ENCODE results near the gene NUPR1.
A peak's percentile ranks its signal among the peaks of the same experiment; 100 is the strongest.

Gene NUPR1

DNA sequence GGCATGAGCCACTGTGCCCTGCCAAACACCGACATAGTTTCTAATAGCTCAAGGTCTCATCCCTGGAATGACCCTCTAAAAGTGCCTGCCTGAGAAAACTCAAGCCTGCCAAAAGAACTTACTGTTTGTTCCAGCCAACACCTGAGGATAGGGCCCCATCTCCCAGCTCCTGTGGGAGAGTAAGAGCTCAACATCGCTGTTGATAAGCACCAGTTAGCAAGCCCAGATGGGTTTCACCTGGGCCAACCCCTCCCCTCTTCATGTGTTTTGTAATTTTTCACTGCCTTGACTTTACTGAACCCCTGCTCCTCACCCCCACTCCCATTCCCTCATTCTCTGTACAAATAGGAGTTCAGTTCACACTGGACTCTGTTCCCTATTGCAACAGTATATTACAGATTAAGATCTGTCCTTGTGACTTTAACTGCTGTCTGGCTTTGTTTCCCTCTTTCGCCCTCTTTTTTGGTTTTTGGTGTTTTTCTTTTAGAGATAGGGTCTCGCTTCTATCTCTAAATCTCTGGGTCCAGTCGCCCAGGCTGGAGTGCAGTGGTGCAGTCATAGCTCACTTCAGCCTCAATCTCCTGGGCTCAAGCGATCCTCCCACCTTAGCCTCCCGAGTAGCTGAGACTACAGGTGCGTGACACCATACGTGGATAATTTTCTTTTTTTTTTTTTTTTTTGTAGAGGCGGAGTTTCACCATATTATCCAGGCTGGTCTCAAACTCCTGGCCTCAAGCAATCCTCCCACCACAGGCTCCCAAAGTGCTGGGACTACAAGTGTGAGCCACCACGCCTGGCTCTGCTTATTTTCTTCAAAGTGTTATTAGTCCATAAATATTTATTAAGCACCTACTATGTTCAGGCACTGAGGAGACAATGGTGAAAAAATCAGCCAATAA lies 12.3 kb downstream of the NUPR1 start:
- TF ChIP-seq TCF4 (CRISPR knock-in tag; IDR thresholded peaks at IDR 0.05; ENCODE audit: borderline replicate concordance) = no peak
- no peak for TF ChIP-seq ISL1 (CRISPR knock-in tag; IDR thresholded peaks at IDR 0.05)
- TF ChIP-seq ZNF70 (CRISPR knock-in tag; IDR thresholded peaks at IDR 0.05) = no peak
- TF ChIP-seq, protein P1, sequence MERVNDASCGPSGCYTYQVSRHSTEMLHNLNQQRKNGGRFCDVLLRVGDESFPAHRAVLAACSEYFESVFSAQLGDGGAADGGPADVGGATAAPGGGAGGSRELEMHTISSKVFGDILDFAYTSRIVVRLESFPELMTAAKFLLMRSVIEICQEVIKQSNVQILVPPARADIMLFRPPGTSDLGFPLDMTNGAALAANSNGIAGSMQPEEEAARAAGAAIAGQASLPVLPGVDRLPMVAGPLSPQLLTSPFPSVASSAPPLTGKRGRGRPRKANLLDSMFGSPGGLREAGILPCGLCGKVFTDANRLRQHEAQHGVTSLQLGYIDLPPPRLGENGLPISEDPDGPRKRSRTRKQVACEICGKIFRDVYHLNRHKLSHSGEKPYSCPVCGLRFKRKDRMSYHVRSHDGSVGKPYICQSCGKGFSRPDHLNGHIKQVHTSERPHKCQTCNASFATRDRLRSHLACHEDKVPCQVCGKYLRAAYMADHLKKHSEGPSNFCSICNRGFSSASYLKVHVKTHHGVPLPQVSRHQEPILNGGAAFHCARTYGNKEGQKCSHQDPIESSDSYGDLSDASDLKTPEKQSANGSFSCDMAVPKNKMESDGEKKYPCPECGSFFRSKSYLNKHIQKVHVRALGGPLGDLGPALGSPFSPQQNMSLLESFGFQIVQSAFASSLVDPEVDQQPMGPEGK (CRISPR knock-in tag; IDR thresholded peaks at IDR 0.05; ENCODE audit: borderline replicate concordance) = no peak
- no peak for TF ChIP-seq SNAI2 (CRISPR knock-in tag; IDR thresholded peaks at IDR 0.05)
- no peak for TF ChIP-seq OSR1 (CRISPR knock-in tag; IDR thresholded peaks at IDR 0.05)
- TF ChIP-seq, protein P2, sequence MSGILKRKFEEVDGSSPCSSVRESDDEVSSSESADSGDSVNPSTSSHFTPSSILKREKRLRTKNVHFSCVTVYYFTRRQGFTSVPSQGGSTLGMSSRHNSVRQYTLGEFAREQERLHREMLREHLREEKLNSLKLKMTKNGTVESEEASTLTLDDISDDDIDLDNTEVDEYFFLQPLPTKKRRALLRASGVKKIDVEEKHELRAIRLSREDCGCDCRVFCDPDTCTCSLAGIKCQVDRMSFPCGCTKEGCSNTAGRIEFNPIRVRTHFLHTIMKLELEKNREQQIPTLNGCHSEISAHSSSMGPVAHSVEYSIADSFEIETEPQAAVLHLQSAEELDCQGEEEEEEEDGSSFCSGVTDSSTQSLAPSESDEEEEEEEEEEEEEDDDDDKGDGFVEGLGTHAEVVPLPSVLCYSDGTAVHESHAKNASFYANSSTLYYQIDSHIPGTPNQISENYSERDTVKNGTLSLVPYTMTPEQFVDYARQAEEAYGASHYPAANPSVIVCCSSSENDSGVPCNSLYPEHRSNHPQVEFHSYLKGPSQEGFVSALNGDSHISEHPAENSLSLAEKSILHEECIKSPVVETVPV (CRISPR knock-in tag; IDR thresholded peaks at IDR 0.05) = no peak
- TF ChIP-seq, protein P3, sequence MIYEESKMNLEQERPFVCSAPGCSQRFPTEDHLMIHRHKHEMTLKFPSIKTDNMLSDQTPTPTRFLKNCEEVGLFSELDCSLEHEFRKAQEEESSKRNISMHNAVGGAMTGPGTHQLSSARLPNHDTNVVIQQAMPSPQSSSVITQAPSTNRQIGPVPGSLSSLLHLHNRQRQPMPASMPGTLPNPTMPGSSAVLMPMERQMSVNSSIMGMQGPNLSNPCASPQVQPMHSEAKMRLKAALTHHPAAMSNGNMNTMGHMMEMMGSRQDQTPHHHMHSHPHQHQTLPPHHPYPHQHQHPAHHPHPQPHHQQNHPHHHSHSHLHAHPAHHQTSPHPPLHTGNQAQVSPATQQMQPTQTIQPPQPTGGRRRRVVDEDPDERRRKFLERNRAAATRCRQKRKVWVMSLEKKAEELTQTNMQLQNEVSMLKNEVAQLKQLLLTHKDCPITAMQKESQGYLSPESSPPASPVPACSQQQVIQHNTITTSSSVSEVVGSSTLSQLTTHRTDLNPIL (CRISPR knock-in tag; IDR thresholded peaks at IDR 0.05; ENCODE audit: low read depth) = no peak
- no peak for TF ChIP-seq ARNTL (CRISPR knock-in tag; IDR thresholded peaks at IDR 0.05; ENCODE audit: borderline replicate concordance, low read depth)
- TF ChIP-seq ESRRG (CRISPR knock-in tag; IDR thresholded peaks at IDR 0.05) = no peak
- no peak for TF ChIP-seq ZFP3 (CRISPR knock-in tag; IDR thresholded peaks at IDR 0.05)
- no peak for TF ChIP-seq RARB (CRISPR knock-in tag; IDR thresholded peaks at IDR 0.05)
- no peak for TF ChIP-seq ZNF565 (CRISPR knock-in tag; conservative IDR thresholded peaks at IDR 0.05; ENCODE audit: low read depth)
- TF ChIP-seq GLIS3 (CRISPR knock-in tag; IDR thresholded peaks at IDR 0.05) = no peak
- TF ChIP-seq TOX (CRISPR knock-in tag; IDR thresholded peaks at IDR 0.05; ENCODE audit: borderline replicate concordance) = no peak
- no peak for ATAC-seq

DNA sequence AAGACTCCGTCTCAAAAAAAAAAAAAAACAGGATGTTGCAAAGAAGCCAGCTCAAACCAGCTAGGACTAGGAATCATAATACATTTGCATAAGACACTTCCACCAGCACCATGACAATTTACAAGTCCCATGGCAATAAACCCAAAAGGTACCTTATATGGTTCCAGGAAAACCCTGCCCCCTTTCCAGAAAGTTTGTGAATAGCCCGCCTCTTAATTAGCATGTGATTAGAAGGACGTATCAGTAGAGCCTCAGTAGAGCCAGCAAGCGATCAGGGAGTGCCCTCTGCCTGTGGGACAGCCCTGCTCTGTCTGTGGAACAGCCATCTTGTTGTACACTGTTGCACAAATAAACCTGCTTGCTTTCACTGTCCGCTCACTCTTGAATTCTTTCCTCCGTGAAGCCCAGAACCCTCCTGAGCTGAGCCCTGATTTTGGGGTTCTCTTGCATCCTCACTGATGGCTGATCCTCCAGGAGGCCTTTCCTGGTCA lies 14.0 kb downstream of the NUPR1 start:
- ATAC-seq = peak; percentile 38; the same call in 1 of the 3 replicates
- no peak for TF ChIP-seq ZNF70 (CRISPR knock-in tag; IDR thresholded peaks at IDR 0.05)
- no peak for TF ChIP-seq ESRRG (CRISPR knock-in tag; IDR thresholded peaks at IDR 0.05)
- no peak for TF ChIP-seq TCF4 (CRISPR knock-in tag; IDR thresholded peaks at IDR 0.05; ENCODE audit: borderline replicate concordance)
- TF ChIP-seq, protein P4, sequence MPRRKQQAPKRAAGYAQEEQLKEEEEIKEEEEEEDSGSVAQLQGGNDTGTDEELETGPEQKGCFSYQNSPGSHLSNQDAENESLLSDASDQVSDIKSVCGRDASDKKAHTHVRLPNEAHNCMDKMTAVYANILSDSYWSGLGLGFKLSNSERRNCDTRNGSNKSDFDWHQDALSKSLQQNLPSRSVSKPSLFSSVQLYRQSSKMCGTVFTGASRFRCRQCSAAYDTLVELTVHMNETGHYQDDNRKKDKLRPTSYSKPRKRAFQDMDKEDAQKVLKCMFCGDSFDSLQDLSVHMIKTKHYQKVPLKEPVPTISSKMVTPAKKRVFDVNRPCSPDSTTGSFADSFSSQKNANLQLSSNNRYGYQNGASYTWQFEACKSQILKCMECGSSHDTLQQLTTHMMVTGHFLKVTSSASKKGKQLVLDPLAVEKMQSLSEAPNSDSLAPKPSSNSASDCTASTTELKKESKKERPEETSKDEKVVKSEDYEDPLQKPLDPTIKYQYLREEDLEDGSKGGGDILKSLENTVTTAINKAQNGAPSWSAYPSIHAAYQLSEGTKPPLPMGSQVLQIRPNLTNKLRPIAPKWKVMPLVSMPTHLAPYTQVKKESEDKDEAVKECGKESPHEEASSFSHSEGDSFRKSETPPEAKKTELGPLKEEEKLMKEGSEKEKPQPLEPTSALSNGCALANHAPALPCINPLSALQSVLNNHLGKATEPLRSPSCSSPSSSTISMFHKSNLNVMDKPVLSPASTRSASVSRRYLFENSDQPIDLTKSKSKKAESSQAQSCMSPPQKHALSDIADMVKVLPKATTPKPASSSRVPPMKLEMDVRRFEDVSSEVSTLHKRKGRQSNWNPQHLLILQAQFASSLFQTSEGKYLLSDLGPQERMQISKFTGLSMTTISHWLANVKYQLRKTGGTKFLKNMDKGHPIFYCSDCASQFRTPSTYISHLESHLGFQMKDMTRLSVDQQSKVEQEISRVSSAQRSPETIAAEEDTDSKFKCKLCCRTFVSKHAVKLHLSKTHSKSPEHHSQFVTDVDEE (CRISPR knock-in tag; IDR thresholded peaks at IDR 0.05) = no peak
- TF ChIP-seq BACH2 (CRISPR knock-in tag; IDR thresholded peaks at IDR 0.05; ENCODE audit: borderline replicate concordance) = no peak
- TF ChIP-seq, protein P2 (CRISPR knock-in tag; IDR thresholded peaks at IDR 0.05) = no peak
- no peak for TF ChIP-seq ZFP30 (CRISPR knock-in tag; IDR thresholded peaks at IDR 0.05)
- TF ChIP-seq GLIS3 (CRISPR knock-in tag; IDR thresholded peaks at IDR 0.05) = no peak
- no peak for TF ChIP-seq ZC3H10 (CRISPR knock-in tag; IDR thresholded peaks at IDR 0.05)
- TF ChIP-seq ARNTL (CRISPR knock-in tag; IDR thresholded peaks at IDR 0.05; ENCODE audit: borderline replicate concordance, low read depth) = no peak
- TF ChIP-seq, protein P3 (CRISPR knock-in tag; IDR thresholded peaks at IDR 0.05; ENCODE audit: low read depth) = no peak
- no peak for TF ChIP-seq ZNF565 (CRISPR knock-in tag; conservative IDR thresholded peaks at IDR 0.05; ENCODE audit: low read depth)
- TF ChIP-seq, protein P1 (CRISPR knock-in tag; IDR thresholded peaks at IDR 0.05; ENCODE audit: borderline replicate concordance) = no peak
- TF ChIP-seq, protein P5, sequence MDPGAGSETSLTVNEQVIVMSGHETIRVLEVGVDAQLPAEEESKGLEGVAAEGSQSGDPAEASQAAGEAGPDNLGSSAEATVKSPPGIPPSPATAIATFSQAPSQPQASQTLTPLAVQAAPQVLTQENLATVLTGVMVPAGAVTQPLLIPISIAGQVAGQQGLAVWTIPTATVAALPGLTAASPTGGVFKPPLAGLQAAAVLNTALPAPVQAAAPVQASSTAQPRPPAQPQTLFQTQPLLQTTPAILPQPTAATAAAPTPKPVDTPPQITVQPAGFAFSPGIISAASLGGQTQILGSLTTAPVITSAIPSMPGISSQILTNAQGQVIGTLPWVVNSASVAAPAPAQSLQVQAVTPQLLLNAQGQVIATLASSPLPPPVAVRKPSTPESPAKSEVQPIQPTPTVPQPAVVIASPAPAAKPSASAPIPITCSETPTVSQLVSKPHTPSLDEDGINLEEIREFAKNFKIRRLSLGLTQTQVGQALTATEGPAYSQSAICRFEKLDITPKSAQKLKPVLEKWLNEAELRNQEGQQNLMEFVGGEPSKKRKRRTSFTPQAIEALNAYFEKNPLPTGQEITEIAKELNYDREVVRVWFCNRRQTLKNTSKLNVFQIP (CRISPR knock-in tag; IDR thresholded peaks at IDR 0.05; ENCODE audit: borderline replicate concordance, low read depth) = no peak
- TF ChIP-seq ZFP3 (CRISPR knock-in tag; IDR thresholded peaks at IDR 0.05) = no peak
- no peak for TF ChIP-seq CSDC2 (CRISPR knock-in tag; IDR thresholded peaks at IDR 0.05)
- no peak for TF ChIP-seq RARB (CRISPR knock-in tag; IDR thresholded peaks at IDR 0.05)
- no peak for TF ChIP-seq TOX (CRISPR knock-in tag; IDR thresholded peaks at IDR 0.05; ENCODE audit: borderline replicate concordance)

All from SK-N-SH treated with all-trans-retinoic acid at 6 μM for 48 hours (cell line).